H1 (cell line): ENCODE measurements around the gene TNF. TPM values are rescaled to one million over a fixed set of nuclear protein-coding genes. Genes with fewer than 3 reads are reported as not detected.

Source experiments
- CTCF ChIA-PET: fragments of 300-600 bp; sonication (Branson Sonifier 250); formaldehyde crosslinking; loops from one replicate; lab custom pipeline; 2021; ENCODE audit not compliant: partially characterized antibody; lab: Charles Lee
- POLR2A ChIA-PET: fragments of 300-600 bp; sonication (Branson Sonifier 250); formaldehyde crosslinking; loops from one replicate; lab custom pipeline; 2021; ENCODE audit warnings: inconsistent platforms; ENCODE audit not compliant: partially characterized antibody; lab: Charles Lee
- DNase-seq, 2 experiments: peaks; one replicate each; pipeline versions ENCODE4 v3.0.0 to v3.0.0-alpha.2; 2010 to 2022; ENCODE audit warnings: low spot score in 2 of 2, low read depth in 1 of 2, mixed read lengths in 1 of 2
- FAIRE-seq: peaks from 2 replicates; lab custom pipeline; 2011; peaks lifted over from hg19 to GRCh38; lab: Jason Lieb, UNC
- H2AFZ ChIP-seq: 2 replicates; pipeline ENCODE4 v1.8.1; 2012; ENCODE audit warnings: low read length, inconsistent platforms
- H2AK5ac ChIP-seq: 2 replicates; pipeline ENCODE4 v1.6.1; 2013; ENCODE audit warnings: low read depth, low read length
- H2BK120ac ChIP-seq: replicated peaks from 2 replicates; pipeline ENCODE3; 2013; ENCODE audit warnings: low read depth, low read length, inconsistent platforms
- H2BK12ac ChIP-seq: 2 replicates; pipeline ENCODE4 v1.6.1; 2013; ENCODE audit warnings: low read depth, low read length
- H2BK15ac ChIP-seq: 2 replicates; pipeline ENCODE4 v1.6.1; 2013; ENCODE audit warnings: low read length
- H2BK20ac ChIP-seq: 2 replicates; pipeline ENCODE4 v1.6.1; 2013; ENCODE audit warnings: low read length
- H2BK5ac ChIP-seq: 2 replicates; pipeline ENCODE4 v1.6.1; 2013; ENCODE audit warnings: low read depth, low read length
- H3K14ac ChIP-seq: 2 replicates; pipeline ENCODE4 v1.6.1; 2013; ENCODE audit warnings: inconsistent platforms; ENCODE audit not compliant: insufficient read length
- H3K18ac ChIP-seq: 2 replicates; pipeline ENCODE4 v1.6.1; 2013; ENCODE audit warnings: low read length; ENCODE audit errors: extremely low read depth
- H3K23ac ChIP-seq: 2 replicates; pipeline ENCODE4 v1.6.1; 2013; ENCODE audit warnings: inconsistent platforms; ENCODE audit not compliant: insufficient read length
- H3K23me2 ChIP-seq: 2 replicates; pipeline ENCODE4 v1.6.1; 2013; ENCODE audit warnings: low read depth, low read length
- H3K27ac ChIP-seq: 2 replicates; pipeline ENCODE4 v1.6.1; 2011; ENCODE audit warnings: low read depth, low read length, inconsistent platforms
- H3K27me3 ChIP-seq, 4 experiments: replicated peaks in 1 of 4; 1 replicate in 1 of 4; 2 replicates in 3 of 4; pipeline versions ENCODE4 v1.6.1 to v1.8.1; 2011 to 2013; ENCODE audit warnings: low read length in 3 of 4, mild to moderate bottlenecking in 3 of 4, inconsistent platforms in 2 of 4, mixed read lengths in 2 of 4, moderate library complexity in 1 of 4; ENCODE audit not compliant: control insufficient read depth in 3 of 4, insufficient read depth in 3 of 4; ENCODE audit errors: extremely low read depth in 1 of 4
- H3K36me3 ChIP-seq, 4 experiments: 2 replicates each; pipeline versions ENCODE4 v1.6.1 to v1.8.1; 2011 to 2013; ENCODE audit warnings: mild to moderate bottlenecking in 4 of 4, low read length in 3 of 4, moderate library complexity in 2 of 4, control low read depth in 1 of 4, inconsistent platforms in 1 of 4; ENCODE audit not compliant: insufficient read depth in 4 of 4, control insufficient read depth in 2 of 4
- H3K4ac ChIP-seq: replicated peaks from 2 replicates; pipeline ENCODE3; 2013; ENCODE audit warnings: low read length, low read depth, mixed read lengths, inconsistent platforms; ENCODE audit not compliant: insufficient read length
- H3K4me1 ChIP-seq, 4 experiments: replicated peaks in 1 of 4; 1 replicate in 1 of 4; 2 replicates in 3 of 4; pipeline versions ENCODE4 v1.6.1 to v1.8.1; 2011 to 2013; ENCODE audit warnings: low read length in 3 of 4, inconsistent platforms in 2 of 4, mixed read lengths in 1 of 4; ENCODE audit not compliant: insufficient read depth in 4 of 4, control insufficient read depth in 3 of 4
- H3K4me2 ChIP-seq, 2 experiments: 2 replicates each; pipeline versions ENCODE4 v1.6.1 to v1.8.1; 2011 to 2013; ENCODE audit warnings: low read depth in 2 of 2, low read length in 2 of 2, control low read depth in 1 of 2, inconsistent platforms in 1 of 2, mild to moderate bottlenecking in 1 of 2; ENCODE audit not compliant: insufficient read depth in 1 of 2
- H3K4me3 ChIP-seq, 4 experiments: fragments of 200-600, 300-600 bp in 1 of 4; sonication (generic), shearing (Covaris generic), sonication (Bioruptor Twin) in 1 of 4; 2 replicates each; pipeline versions ENCODE4 v1.5.1 to v1.8.1; 2011 to 2016; ENCODE audit warnings: low read length in 4 of 4, low read depth in 3 of 4, control low read depth in 2 of 4, inconsistent platforms in 2 of 4, mild to moderate bottlenecking in 2 of 4, mixed read lengths in 1 of 4, moderate library complexity in 1 of 4; ENCODE audit not compliant: insufficient read depth in 2 of 4; ENCODE audit errors: extremely low read depth in 1 of 4
- H3K56ac ChIP-seq: replicated peaks from 2 replicates; pipeline ENCODE3; 2013; ENCODE audit warnings: low read depth, mild to moderate bottlenecking, mixed read lengths, low read length, inconsistent platforms; ENCODE audit not compliant: insufficient read length
- H3K79me1 ChIP-seq: 2 replicates; pipeline ENCODE4 v1.6.1; 2013; ENCODE audit warnings: low read depth, low read length, control low read depth
- H3K79me2 ChIP-seq, 2 experiments: 2 replicates each; pipeline versions ENCODE4 v1.6.1 to v1.8.1; 2012 to 2013; ENCODE audit warnings: low read length in 2 of 2, mild to moderate bottlenecking in 2 of 2, inconsistent platforms in 1 of 2; ENCODE audit not compliant: insufficient read depth in 2 of 2, control insufficient read depth in 1 of 2
- H3K9ac ChIP-seq, 4 experiments: replicated peaks in 1 of 4; 1 replicate in 1 of 4; 2 replicates in 3 of 4; pipeline versions ENCODE4 v1.6.1 to v1.8.1; 2011 to 2013; ENCODE audit warnings: low read depth in 3 of 4, low read length in 3 of 4, control low read depth in 2 of 4, mild to moderate bottlenecking in 2 of 4, moderate library complexity in 2 of 4, inconsistent platforms in 1 of 4; ENCODE audit errors: extremely low read depth in 1 of 4
- H3K9me3 ChIP-seq, 2 experiments: 2 replicates each; pipeline versions ENCODE4 v1.6.1 to v1.8.1; 2012 to 2013; ENCODE audit warnings: mild to moderate bottlenecking in 2 of 2, moderate library complexity in 2 of 2, control low read depth in 1 of 2, inconsistent platforms in 1 of 2, low read depth in 1 of 2, low read length in 1 of 2, mixed read lengths in 1 of 2; ENCODE audit not compliant: insufficient read depth in 2 of 2
- H4K20me1 ChIP-seq, 2 experiments: replicated peaks in 1 of 2; 2 replicates each; pipeline versions ENCODE3 to v1.8.1; 2011 to 2013; ENCODE audit warnings: inconsistent platforms in 2 of 2, low read length in 2 of 2, mild to moderate bottlenecking in 1 of 2; ENCODE audit not compliant: insufficient read depth in 2 of 2, control insufficient read depth in 1 of 2
- H4K5ac ChIP-seq: 2 replicates; pipeline ENCODE4 v1.6.1; 2013; ENCODE audit warnings: low read length, low read depth, mixed read lengths, inconsistent platforms; ENCODE audit not compliant: insufficient read length
- H4K8ac ChIP-seq: 2 replicates; pipeline ENCODE4 v1.8.0; 2013; ENCODE audit warnings: mild to moderate bottlenecking, moderate library complexity, low read length, inconsistent platforms; ENCODE audit not compliant: insufficient read depth; ENCODE audit errors: extremely low read depth
- H4K91ac ChIP-seq: replicated peaks from 2 replicates; pipeline ENCODE3; 2013; ENCODE audit warnings: low read length, mixed read lengths, inconsistent platforms; ENCODE audit not compliant: insufficient read length
- BACH1 ChIP-seq: IDR thresholded peaks from 2 replicates; pipeline ENCODE4 v1.6.1; 2012; ENCODE audit warnings: low read length, improper control_type of control experiment
- CBX8 ChIP-seq: fragments of 300-800, 300-1000 bp; sonication (generic); IDR thresholded peaks from 2 replicates; pipeline ENCODE4 v1.7.1; 2016; ENCODE audit warnings: low read depth, low read length, borderline replicate concordance
- CHD1 ChIP-seq: IDR thresholded peaks from 2 replicates; pipeline ENCODE4 v1.6.1; 2012; ENCODE audit warnings: low read depth, low read length, improper control_type of control experiment
- HDAC2 ChIP-seq, 2 experiments: fragments of 300-600 bp in 1 of 2; sonication (generic) in 1 of 2; IDR thresholded peaks; 2 replicates each; pipeline ENCODE4 v1.6.1; 2011 to 2012; ENCODE audit warnings: low read depth in 2 of 2, low read length in 2 of 2, mild to moderate bottlenecking in 2 of 2, moderate library complexity in 2 of 2, borderline replicate concordance in 1 of 2, inconsistent platforms in 1 of 2
- JUN ChIP-seq: IDR thresholded peaks from 2 replicates; pipeline ENCODE4 v1.6.1; 2011; ENCODE audit warnings: low read depth, mild to moderate bottlenecking, improper control_type of control experiment, low read length
- KDM5A ChIP-seq: fragments of 200-600 bp; IDR thresholded peaks from 2 replicates; pipeline ENCODE4 v1.7.1; 2012; ENCODE audit warnings: mild to moderate bottlenecking, low read length, inconsistent platforms, mixed read lengths
- NRF1 ChIP-seq: IDR thresholded peaks from 2 replicates; pipeline ENCODE4 v1.6.1; 2011; ENCODE audit warnings: mild to moderate bottlenecking, low read depth, low read length, improper control_type of control experiment
- POU5F1 ChIP-seq: IDR thresholded peaks from 2 replicates; pipeline ENCODE4 v1.6.1; 2011; ENCODE audit warnings: low read depth, mild to moderate bottlenecking, low read length, moderate library complexity
- RFX5 ChIP-seq: IDR thresholded peaks from 2 replicates; pipeline ENCODE4 v1.6.1; 2011; ENCODE audit warnings: low read depth, low read length, improper control_type of control experiment, borderline replicate concordance
- RNF2 ChIP-seq: fragments of 200-900, 300-1000 bp; sonication (generic); IDR thresholded peaks from 2 replicates; pipeline ENCODE4 v1.7.1; 2016; ENCODE audit warnings: borderline replicate concordance, low read depth, mild to moderate bottlenecking, antibody characterized with exemption, low read length; ENCODE audit not compliant: poor library complexity, severe bottlenecking; ENCODE audit errors: missing control alignments
- YY1 ChIP-seq: IDR thresholded peaks from 2 replicates; pipeline ENCODE4 v1.6.1; 2011; ENCODE audit warnings: low read depth, mild to moderate bottlenecking, low read length
- WGBS, 2 experiments: shearing (Covaris generic) in 1 of 2; methylation state at CpG; one replicate each; pipeline versions ENCODE4 v1.1.6 to v1.1.7; 2013 to 2015; ENCODE audit warnings: low lambda C conversion rate in 2 of 2, mixed read lengths in 2 of 2, inconsistent platforms in 1 of 2, low coverage in 1 of 2, missing lambda C conversion rate in 1 of 2; ENCODE audit not compliant: insufficient replicate concordance in 2 of 2, insufficient coverage in 1 of 2, insufficient read length in 1 of 2; ENCODE audit errors: extremely low coverage in 1 of 2, missing lambda C conversion rate in 1 of 2; 5-methylcytosine and 5-hydroxymethylcytosine counted together
- polyA plus RNA-seq, 7 experiments: library from polyadenylated mRNA; depleted of rRNA in 3 of 7; stranded (reverse) in 5 of 7; unstranded in 2 of 7; fragments of >200 nt in 5 of 7; fragments of 200-250 nt in 2 of 7; gene quantifications; 1 replicate in 5 of 7; 2 replicates in 1 of 7; 4 replicates in 1 of 7; pipeline versions ENCODE4 v1.2.1 to v1.2.3, GENCODE V29; 2011 to 2013; ENCODE audit warnings: missing spikeins in 2 of 7, mixed read lengths in 2 of 7
- total RNA-seq: library from RNA; stranded (reverse); fragmentation: NEBNext Ultra II Directional; extraction: Animal tissue kit (Norgen Biotek cat#: 25700); gene quantifications from 2 replicates; pipeline ENCODE4 v1.2.1, GENCODE V29; 2021

The TNF gene
- total and polyA plus RNA-seq, 2 of the 8 experiments (the other 6 are each of a cell fraction or from before 2014, with no cell fraction given) = not detected

GRCh38 chr6:31541059-31541657, 34.2 kb upstream of the TNF start:
- peak overlapping the region; percentile 97 to 100 (median 98) for H3K9ac ChIP-seq
- 2% methylated on average over 19 of the region's 21 CpGs; no CpG with 5 or more reads in 1 of the 2 experiments for WGBS, 2 experiments
- H3K18ac ChIP-seq = peak overlapping the region; percentile 98
- no peaks in the 10 kb centered on the region for H3K9me3 ChIP-seq
- peaks cover 26% of the 10 kb centered on the region in 2 experiments for H4K20me1 ChIP-seq
- peak overlapping the region; percentile 100 for H2BK5ac ChIP-seq
- peak overlapping the region; percentile 100; the same call in 1 of the 2 replicates for H4K8ac ChIP-seq
- H2AFZ ChIP-seq = no peak overlapping the region
- H3K79me1 ChIP-seq = no peaks in the 10 kb centered on the region; the same call in 1 of the 2 replicates
- peak overlapping the region; percentile 96; the same call in 1 of the 2 replicates for H2BK12ac ChIP-seq
- DNase-seq (no peak), FAIRE-seq (no peak)
- POLR2A ChIA-PET = interaction anchor here (0.6 to 18.4 kb wide), 56 partner anchors 7 to 970 kb away, joined by 3 to 428 read pairs (median 6); partner anchors contain the start of genes ABCF1, AIF1, APOM and BAG6
- H3K36me3 ChIP-seq = peaks cover 28 to 44% (median 40%) of the 10 kb centered on the region in 4 experiments
- H2BK120ac ChIP-seq = no peak overlapping the region
- H3K4me3 ChIP-seq = peak overlapping the region; percentile 75 to 99 (median 97)
- H4K91ac ChIP-seq = peak overlapping the region; percentile 7
- peak overlapping the region; percentile 92 for H4K5ac ChIP-seq
- H3K4ac ChIP-seq = peak overlapping the region; percentile 15
- H3K14ac ChIP-seq = no peak overlapping the region
- H2BK15ac ChIP-seq = peak overlapping the region; percentile 55
- CTCF ChIA-PET = interaction anchor here (0.7 to 24.7 kb wide), 7 partner anchors 10 to 76 kb away, joined by 3 to 613 read pairs (median 4); partner anchors contain the start of gene NCR3
- peaks cover 34 to 59% of the 10 kb centered on the region in 2 experiments for H3K79me2 ChIP-seq
- peak overlapping the region; percentile 99 for H2AK5ac ChIP-seq
- H3K27me3 ChIP-seq = no peaks in the 10 kb centered on the region
- H3K4me2 ChIP-seq = peak overlapping the region; percentile 71 to 86
- H3K23me2 ChIP-seq = peaks cover 5% of the 10 kb centered on the region
- H3K23ac ChIP-seq = no peak overlapping the region
- peak overlapping the region; percentile 99 for H3K27ac ChIP-seq
- H3K4me1 ChIP-seq = peaks cover 4 to 18% (median 10%) of the 10 kb centered on the region in 4 experiments; a peak in 5 of 7 replicates
- H2BK20ac ChIP-seq = no peak overlapping the region
- H3K56ac ChIP-seq = no peak overlapping the region
- TF ChIP-seq POU5F1 (no peak), YY1 (peak; percentile 51; the same call in 1 of the 2 replicates), BACH1 (no peak), CBX8 (no peak), JUN (no peak), NRF1 (no peak), KDM5A (peak; percentile 35; the same call in 1 of the 2 replicates), CHD1 (peak; percentile 36; the same call in 1 of the 2 replicates), RFX5 (no peak), RNF2 (no peak), HDAC2 (IDR thresholded peaks at IDR 0.05; ENCODE audit: borderline replicate concordance in 1 of 2, low read depth in 2 of 2, low read length in 2 of 2) (no peak)
